HepG2 (cell line): ENCODE measurements around the gene NPIPB6. TPM values are rescaled to one million over a fixed set of nuclear protein-coding genes. Genes with fewer than 3 reads are reported as not detected.

ENCODE experiments used
- DR1 ChIP-seq: sonication (generic); formaldehyde crosslinking; IDR thresholded peaks from 2 replicates; pipeline ENCODE4 v1.8.0; 2021; ENCODE audit warnings: mild to moderate bottlenecking, missing genetic modification reagents, inconsistent platforms
- EED ChIP-seq: sonication (generic); formaldehyde crosslinking; IDR thresholded peaks from 2 replicates; pipeline ENCODE4 v1.5.0; 2020; ENCODE audit warnings: mild to moderate bottlenecking, missing genetic modification reagents
- HMGXB4 ChIP-seq, 2 experiments: sonication (generic) in 1 of 2; formaldehyde crosslinking in 1 of 2; IDR thresholded peaks; 2 replicates each; pipeline versions ENCODE4 v1.4.0 to v1.6.1; 2018 to 2020; ENCODE audit warnings: missing genetic modification reagents in 2 of 2, borderline replicate concordance in 1 of 2, low read depth in 1 of 2, mild to moderate bottlenecking in 1 of 2, missing biosample characterization in 1 of 2
- HNF4A ChIP-seq: sonication (generic); formaldehyde crosslinking; IDR thresholded peaks from 2 replicates; pipeline ENCODE4 v1.4.0; 2020; ENCODE audit warnings: missing genetic modification reagents
- HNRNPUL1 ChIP-seq: fragments of 200-400 bp; formaldehyde crosslinking; IDR thresholded peaks from 2 replicates; pipeline ENCODE4 v1.6.1; 2017; ENCODE audit warnings: low read depth, mild to moderate bottlenecking, low read length, moderate library complexity
- JUND ChIP-seq: sonication (generic); formaldehyde crosslinking; IDR thresholded peaks from 2 replicates; pipeline ENCODE4 v1.8.0; 2022; ENCODE audit warnings: mild to moderate bottlenecking, missing genetic modification reagents
- KLF6 ChIP-seq: IDR thresholded peaks from 2 replicates; pipeline ENCODE4 v1.8.0; 2016; ENCODE audit warnings: missing biosample characterization, missing genetic modification reagents
- MEIS1 ChIP-seq: sonication (generic); formaldehyde crosslinking; IDR thresholded peaks from 2 replicates; pipeline ENCODE4 v1.9.0; 2021; ENCODE audit warnings: mild to moderate bottlenecking, missing genetic modification reagents, moderate library complexity, borderline replicate concordance
- NR2F6 ChIP-seq, 2 experiments: IDR thresholded peaks; 2 replicates each; pipeline ENCODE4 v1.6.1; 2016; ENCODE audit warnings: antibody characterized with exemption in 1 of 2, mild to moderate bottlenecking in 1 of 2
- PAF1 ChIP-seq: IDR thresholded peaks from 2 replicates; pipeline ENCODE4 v1.6.1; 2016; ENCODE audit warnings: missing genetic modification reagents, missing compliant biosample characterization
- PITX1 ChIP-seq: sonication (generic); formaldehyde crosslinking; IDR thresholded peaks from 2 replicates; pipeline ENCODE4 v1.5.1; 2020; ENCODE audit warnings: mild to moderate bottlenecking, missing genetic modification reagents
- RBFOX2 ChIP-seq: fragments of 200-400 bp; formaldehyde crosslinking; IDR thresholded peaks from 2 replicates; pipeline ENCODE4 v1.6.1; 2017; ENCODE audit warnings: low read depth, mild to moderate bottlenecking, low read length
- SNAPC2 ChIP-seq: sonication (generic); formaldehyde crosslinking; IDR thresholded peaks from 2 replicates; pipeline ENCODE4 v1.8.1; 2022; ENCODE audit warnings: mild to moderate bottlenecking, missing genetic modification reagents
- SRF ChIP-seq: IDR thresholded peaks from 2 replicates; pipeline ENCODE4 v1.6.1; 2011; ENCODE audit warnings: mild to moderate bottlenecking, low read depth, low read length, moderate library complexity
- SUZ12 ChIP-seq: fragments of 150-350 bp; IDR thresholded peaks from 2 replicates; pipeline ENCODE4 v1.6.1; 2014; ENCODE audit warnings: low read depth, low read length
- TBX3 ChIP-seq: fragments of 450-650 bp; IDR thresholded peaks from 2 replicates; pipeline ENCODE4 v1.6.1; 2017; ENCODE audit warnings: antibody characterized with exemption, mild to moderate bottlenecking, inconsistent platforms, borderline replicate concordance
- U2AF1 ChIP-seq: fragments of 200-400 bp; formaldehyde crosslinking; optimal IDR thresholded peaks from 2 replicates; pipeline ENCODE3; 2017; ENCODE audit warnings: mild to moderate bottlenecking, low read depth, low read length
- U2AF2 ChIP-seq: fragments of 200-400 bp; formaldehyde crosslinking; IDR thresholded peaks from 2 replicates; pipeline ENCODE4 v1.6.1; 2017; ENCODE audit warnings: low read depth, mild to moderate bottlenecking, low read length
- ZFP36L2 ChIP-seq: sonication (generic); formaldehyde crosslinking; IDR thresholded peaks from 2 replicates; pipeline ENCODE4 v1.4.0; 2020; ENCODE audit warnings: missing genetic modification reagents
- ZMYM3 ChIP-seq: sonication (generic); formaldehyde crosslinking; IDR thresholded peaks from 2 replicates; pipeline ENCODE4 v1.5.1; 2020; ENCODE audit warnings: mild to moderate bottlenecking, missing genetic modification reagents
- ZNF350 ChIP-seq: sonication (generic); formaldehyde crosslinking; IDR thresholded peaks from 2 replicates; pipeline ENCODE4 v1.4.0; 2020; ENCODE audit warnings: mild to moderate bottlenecking, low read depth, missing genetic modification reagents, borderline replicate concordance
- ZNF484 ChIP-seq: sonication (generic); formaldehyde crosslinking; IDR thresholded peaks from 2 replicates; pipeline ENCODE4 v1.5.1; 2020; ENCODE audit warnings: mild to moderate bottlenecking, low read depth, missing genetic modification reagents, borderline replicate concordance
- ZNF569 ChIP-seq: sonication (generic); formaldehyde crosslinking; IDR thresholded peaks from 2 replicates; pipeline ENCODE4 v1.5.0; 2020; ENCODE audit warnings: mild to moderate bottlenecking, missing genetic modification reagents, moderate library complexity, borderline replicate concordance
- ZNF574 ChIP-seq: sonication (generic); formaldehyde crosslinking; IDR thresholded peaks from 2 replicates; pipeline ENCODE4 v1.4.0; 2020; ENCODE audit warnings: missing genetic modification reagents
- ZNF691 ChIP-seq: sonication (generic); formaldehyde crosslinking; IDR thresholded peaks from 2 replicates; pipeline ENCODE4 v1.4.0; 2020; ENCODE audit warnings: missing genetic modification reagents, low read depth, mild to moderate bottlenecking, borderline replicate concordance
- ZNF878 ChIP-seq: sonication (generic); formaldehyde crosslinking; IDR thresholded peaks from 2 replicates; pipeline ENCODE4 v1.8.1; 2023; ENCODE audit warnings: mild to moderate bottlenecking, missing genetic modification reagents, moderate library complexity
- polyA plus RNA-seq, 8 experiments: library from polyadenylated mRNA; depleted of rRNA in 3 of 8; stranded (reverse) in 7 of 8; unstranded in 1 of 8; fragments of >200 nt; fragmentation: Illumina TruSeq in 4 of 8; extraction: Trizol in 4 of 8; gene quantifications; 2 replicates each; pipeline versions ENCODE4 v1.2.1 to v1.2.3, GENCODE V29; 2011 to 2016; ENCODE audit warnings: low read depth in 4 of 8, missing spikeins in 1 of 8, mixed read lengths in 1 of 8; ENCODE audit not compliant: insufficient read depth in 1 of 8
- total RNA-seq, 5 experiments: library from RNA; depleted of rRNA; stranded (reverse); fragments of >200 nt; fragmentation: Illumina TruSeq; extraction: Trizol; gene quantifications; 2 replicates each; pipeline ENCODE4 v1.2.3, GENCODE V29; 2016; ENCODE audit warnings: low read depth in 1 of 5

Gene NPIPB6
- total and polyA plus RNA-seq, 2 of the 13 experiments (the other 11 are each of a cell fraction or from before 2014, with no cell fraction given) = 0.25 TPM; not detected in 1

GRCh38 chr16:28324235-28324886, 38.9 kb downstream of the NPIPB6 start (continued):
- TF ChIP-seq HMGXB4 (CRISPR knock-in tag; IDR thresholded peaks at IDR 0.05; ENCODE audit: borderline replicate concordance in 1 of 2, low read depth in 1 of 2) = 0 out of 4 replicates have a peak, but pooled peaks of 1 of the 2 experiments have one; percentile 25
- TF ChIP-seq ZMYM3 (CRISPR knock-in tag) = no peak
- TF ChIP-seq SRF = no peak
- no peak for TF ChIP-seq HNRNPUL1
- no peak for TF ChIP-seq PAF1 (CRISPR knock-in tag)
- no peak for TF ChIP-seq KLF6 (CRISPR knock-in tag)
- no peak; the same call in 1 of the 2 replicates for TF ChIP-seq PITX1 (CRISPR knock-in tag)
- TF ChIP-seq DR1 (CRISPR knock-in tag) = no peak
- TF ChIP-seq TBX3 = peak; percentile 53; the same call in 1 of the 2 replicates
- no peak for TF ChIP-seq ZNF569 (CRISPR knock-in tag)
- TF ChIP-seq U2AF2 = no peak
- 0 out of 2 replicates have a peak, but pooled peaks have one; percentile 23 for TF ChIP-seq NR2F6 (IDR thresholded peaks at IDR 0.05)
- no peak for TF ChIP-seq NR2F6 (CRISPR knock-in tag; IDR thresholded peaks at IDR 0.05)
- TF ChIP-seq U2AF1 = no peak
- no peak; the same call in 1 of the 2 replicates for TF ChIP-seq HNF4A
- no peak for TF ChIP-seq ZNF484
- TF ChIP-seq ZNF691 (CRISPR knock-in tag) = no peak; the same call in 1 of the 2 replicates
- no peak for TF ChIP-seq SUZ12
- TF ChIP-seq ZNF878 (CRISPR knock-in tag) = no peak
- TF ChIP-seq SNAPC2 (CRISPR knock-in tag) = no peak
- TF ChIP-seq ZNF350 (CRISPR knock-in tag) = 0 out of 2 replicates have a peak, but pooled peaks have one; percentile 3
- no peak for TF ChIP-seq RBFOX2
- 0 out of 2 replicates have a peak, but pooled peaks have one; percentile 51 for TF ChIP-seq MEIS1 (CRISPR knock-in tag)
- no peak for TF ChIP-seq EED (CRISPR knock-in tag)
- TF ChIP-seq ZNF574 (CRISPR knock-in tag) = no peak
- TF ChIP-seq JUND (CRISPR knock-in tag) = 0 out of 2 replicates have a peak, but pooled peaks have one; percentile 34
- TF ChIP-seq ZFP36L2 = no peak
